Activated CD8-positive, alpha-beta memory T cell treated with anti-CD3 and anti-CD28 coated beads for 24 hours (primary cell): ENCODE measurements around the gene PPP2R5C.
A peak's percentile ranks its signal among the peaks of the same experiment; 100 is the strongest.

Source experiments
- DNase-seq: peaks from one replicate; pipeline ENCODE4 v3.0.0-alpha.2; 2020

The PPP2R5C gene

GRCh38 chr14:101926085-101926484 lies 164.6 kb downstream of the PPP2R5C start:
- no peak for DNase-seq

DNA sequence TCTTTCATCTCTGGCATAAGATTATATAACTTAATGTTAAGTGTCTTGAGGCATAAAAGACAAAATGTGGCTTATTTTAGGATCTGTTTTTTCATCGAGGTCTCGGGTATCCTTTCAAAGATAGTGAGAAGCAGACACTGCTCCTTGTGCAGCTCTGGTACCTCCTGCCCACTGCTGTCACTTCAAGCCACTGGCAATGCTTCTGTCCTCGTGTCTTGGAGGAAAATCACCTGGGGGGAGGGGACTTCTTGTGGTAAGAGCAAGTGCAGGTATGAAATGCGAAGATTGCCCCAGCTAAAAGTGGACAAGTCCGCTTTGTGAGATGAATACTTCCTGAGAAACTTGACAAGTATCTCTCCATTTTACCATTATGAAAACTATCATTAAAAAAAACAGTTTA lies 165.1 kb downstream of the PPP2R5C start:
- no peak for DNase-seq

- DNase-seq, result no peak
Measured at GRCh38 chr14:101927859-101928258, 166.3 kb downstream of the PPP2R5C start.

DNA sequence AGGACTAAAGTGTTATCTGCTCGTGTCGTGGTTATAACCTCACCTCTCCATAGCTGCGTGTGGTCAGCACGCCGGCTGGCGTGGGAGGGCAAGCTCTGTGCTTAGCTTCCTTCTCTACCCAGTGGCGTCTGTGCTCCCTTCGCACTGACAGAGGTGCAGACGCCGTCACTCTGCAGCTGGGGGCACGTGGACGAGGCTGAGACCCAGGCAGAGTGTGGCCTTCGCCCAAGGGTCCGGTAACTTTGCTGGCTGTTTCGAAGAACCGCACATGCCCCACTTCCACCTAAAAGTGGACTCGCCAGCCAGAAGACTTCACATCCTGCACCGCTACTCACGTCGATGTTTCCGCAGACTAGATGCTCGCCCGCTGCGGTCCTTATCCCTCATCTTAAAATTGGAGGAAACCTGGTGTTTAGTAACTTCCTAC lies 166.9 kb downstream of the PPP2R5C start:
- DNase-seq, result no peak

- no peak for DNase-seq
Measured at GRCh38 chr14:101929096-101929495, 167.6 kb downstream of the PPP2R5C start.

DNA sequence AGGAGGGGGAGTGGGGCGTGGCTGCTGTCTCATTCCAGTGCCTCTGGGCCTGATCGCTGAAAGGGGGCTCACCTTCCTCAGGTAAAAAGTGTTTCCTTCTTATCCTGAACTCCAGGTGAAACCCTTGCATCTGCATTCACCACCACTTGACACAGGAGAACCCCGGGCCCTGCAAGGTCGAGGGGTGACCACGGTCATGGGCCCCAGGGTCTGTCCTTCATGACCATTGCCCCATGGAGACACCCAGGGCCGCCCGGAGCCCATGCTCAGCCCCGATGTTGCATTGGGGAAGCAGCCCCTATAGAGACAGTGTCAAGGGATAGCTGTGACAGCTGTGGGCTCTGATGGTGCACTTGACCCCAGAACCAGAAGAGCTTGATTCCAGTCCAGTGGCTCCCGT lies 168.4 kb downstream of the PPP2R5C start:
- DNase-seq, result no peak

- DNase-seq, result no peak
Measured at GRCh38 chr14:101932673-101933072, 171.2 kb downstream of the PPP2R5C start.

DNA sequence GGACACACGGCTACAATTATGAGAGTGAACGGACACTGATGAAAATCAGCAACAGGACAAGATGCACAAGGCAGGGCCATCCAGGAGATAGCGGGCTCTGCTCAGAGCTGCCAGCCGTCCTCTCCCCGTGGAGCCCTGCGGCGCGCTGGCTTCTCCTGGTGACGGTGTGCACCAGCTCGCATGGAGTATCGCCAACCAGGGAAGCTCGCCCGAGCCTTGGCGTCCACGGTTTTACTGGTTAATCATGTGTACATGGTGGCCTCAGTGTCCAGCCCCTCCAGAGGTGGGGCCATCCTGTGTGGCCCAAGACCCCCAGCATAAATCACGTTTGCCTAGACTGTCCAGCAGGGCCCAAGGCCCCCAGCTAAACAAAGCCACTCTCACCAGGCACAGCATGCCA lies 171.7 kb downstream of the PPP2R5C start:
- no peak for DNase-seq

DNA sequence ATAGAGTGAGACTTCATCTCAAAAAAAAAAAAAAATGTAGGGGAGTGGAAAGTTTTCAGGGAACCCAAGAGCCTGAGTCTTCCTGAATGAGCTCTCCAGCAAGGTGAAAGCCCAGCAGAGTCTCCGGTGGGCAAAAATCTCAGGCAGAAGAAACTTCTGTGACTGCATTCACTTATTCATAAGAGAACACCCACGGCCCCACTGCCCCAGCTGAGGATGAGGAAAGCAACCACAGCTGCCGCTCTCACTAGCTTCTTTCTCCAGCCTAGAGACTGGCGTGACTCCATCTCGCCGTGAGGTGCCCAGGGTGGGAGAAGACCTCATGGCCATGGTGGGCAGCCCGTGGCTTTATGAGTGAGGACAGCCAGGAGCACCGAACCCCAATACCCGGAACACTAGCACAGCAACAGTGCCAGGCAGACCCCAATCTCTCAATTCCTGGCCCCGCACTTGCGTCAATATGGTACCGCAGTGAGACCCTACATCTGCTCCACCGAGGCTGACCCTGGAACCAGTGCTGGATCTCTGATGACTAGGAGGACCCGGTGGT lies 173.2 kb downstream of the PPP2R5C start:
- no peak for DNase-seq

- no peak for DNase-seq
Measured at GRCh38 chr14:101937926-101938767, 176.6 kb downstream of the PPP2R5C start.

GRCh38 chr14:101939646-101940170 lies 178.2 kb downstream of the PPP2R5C start:
- no peak for DNase-seq

- DNase-seq, result no peak
Measured at GRCh38 chr14:101944451-101944850, 182.9 kb downstream of the PPP2R5C start.

DNA sequence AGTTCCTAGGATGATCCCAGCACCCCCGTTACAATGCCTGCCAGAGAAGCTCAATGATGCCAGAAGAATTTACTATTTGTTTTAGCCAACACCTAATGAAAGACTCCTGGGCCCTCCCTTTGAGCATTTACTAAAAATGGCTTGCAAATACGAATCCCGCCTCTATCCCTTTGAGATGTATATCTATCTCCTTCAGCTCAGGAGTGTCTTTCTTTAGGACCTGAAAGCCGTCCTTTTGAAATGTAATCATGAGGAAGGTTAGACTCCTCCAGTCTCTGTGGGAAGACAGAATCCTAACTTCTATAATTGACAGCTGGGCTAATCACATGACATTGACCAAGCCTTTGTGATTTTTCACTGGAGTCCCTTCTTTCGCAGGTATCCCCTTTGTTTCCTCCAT lies 183.7 kb downstream of the PPP2R5C start:
- no peak for DNase-seq

DNA sequence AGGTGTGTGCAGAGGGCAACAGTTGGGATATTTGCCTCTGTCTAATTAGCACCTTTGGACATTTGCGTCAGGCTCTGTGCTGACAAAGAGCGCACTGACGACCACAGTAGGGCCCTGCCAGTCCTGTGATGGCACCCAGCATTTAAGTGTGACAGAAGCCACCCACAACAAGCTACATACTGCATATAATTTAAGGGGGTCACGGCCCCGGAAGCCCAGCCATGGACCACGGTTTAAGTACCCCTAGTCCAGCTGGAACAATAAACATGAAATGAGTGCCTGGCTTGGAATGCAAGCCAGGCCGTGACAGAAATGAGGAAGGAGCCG lies 186.0 kb downstream of the PPP2R5C start:
- DNase-seq, result no peak

DNA sequence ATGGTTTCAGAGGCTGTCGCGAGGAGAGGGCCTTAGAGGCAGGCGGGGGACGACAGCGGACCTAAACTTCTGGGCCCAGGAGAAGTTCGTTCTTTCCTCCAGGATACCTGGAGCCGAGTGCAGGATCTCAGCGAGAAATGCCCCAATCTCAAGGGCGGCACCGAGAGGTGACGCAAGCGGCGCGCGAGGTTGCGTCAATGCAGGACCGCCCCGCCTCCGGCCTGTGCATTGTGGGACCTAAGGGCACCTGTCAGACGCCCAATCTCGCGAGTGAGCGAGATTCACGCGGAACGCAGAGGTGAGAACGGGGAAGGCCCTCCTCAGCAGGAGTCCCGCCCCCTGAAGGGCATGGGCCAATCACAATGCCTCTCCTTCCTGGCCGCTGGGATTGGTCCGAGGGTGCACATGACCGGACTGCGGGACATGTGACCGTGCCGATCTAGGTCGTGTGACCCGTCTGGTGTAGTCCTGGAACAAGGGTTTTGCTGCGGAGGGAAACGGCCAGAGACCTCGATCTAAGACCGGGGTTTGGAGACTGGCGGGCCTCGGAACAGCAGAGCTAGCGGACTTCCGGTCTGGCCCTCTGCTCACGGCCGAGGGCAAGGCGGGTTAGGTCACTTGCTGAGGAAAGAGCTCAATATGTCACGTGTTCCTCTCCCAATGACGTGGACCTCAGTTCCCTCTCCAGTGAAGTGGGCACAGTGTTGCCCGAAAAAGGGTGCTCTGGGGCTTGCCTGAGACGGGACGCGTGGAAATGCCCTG lies 186.6 kb downstream of the PPP2R5C start:
- DNase-seq, result peak; percentile 99

DNA sequence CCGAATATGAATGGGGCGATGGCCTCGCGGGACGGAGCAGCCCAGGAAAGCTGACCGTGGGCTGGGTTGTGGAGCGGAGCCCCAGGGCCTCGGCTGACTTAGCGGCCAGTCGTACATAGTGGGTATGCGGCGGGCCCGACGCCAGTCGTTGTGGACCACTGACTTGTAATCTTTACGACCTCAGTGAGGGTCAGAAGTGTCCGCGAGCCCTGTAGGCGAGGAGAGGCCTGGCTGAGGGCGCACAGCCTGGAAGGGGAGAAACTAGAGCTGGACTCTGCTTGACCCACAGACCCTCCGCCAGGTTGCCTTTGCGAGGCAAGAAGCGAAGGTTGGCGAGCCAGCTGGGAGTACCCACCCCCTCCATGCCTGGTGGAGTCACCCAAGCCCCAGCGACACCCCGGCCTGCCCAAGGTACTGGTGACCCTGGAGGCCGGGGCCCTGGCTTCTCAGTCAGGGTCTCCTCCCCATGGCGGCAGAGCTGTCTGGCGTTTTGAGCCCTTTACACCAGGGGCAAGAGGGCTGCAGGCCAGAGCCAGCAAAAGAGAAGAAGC lies 187.2 kb downstream of the PPP2R5C start:
- no peak for DNase-seq

DNA sequence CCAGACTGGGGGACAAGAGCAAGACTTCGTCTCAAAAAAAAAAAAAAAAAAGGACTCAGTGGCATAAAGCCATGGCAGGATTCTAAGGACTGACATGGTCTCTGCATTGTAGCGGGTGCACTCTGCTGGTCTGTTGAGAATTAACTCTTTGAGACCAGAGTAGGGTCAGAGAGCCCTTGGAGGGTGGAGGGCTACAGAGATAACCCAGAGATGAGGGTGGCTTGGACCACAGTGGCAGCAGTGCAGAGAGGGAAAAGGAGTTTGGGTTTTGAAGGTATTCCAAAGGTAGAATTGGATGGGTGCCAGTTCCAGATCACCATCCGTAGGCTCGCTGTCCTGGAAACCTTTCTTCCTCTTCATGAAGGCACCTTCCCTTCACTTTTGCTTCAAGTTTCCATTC lies 188.6 kb downstream of the PPP2R5C start:
- no peak for DNase-seq

DNA sequence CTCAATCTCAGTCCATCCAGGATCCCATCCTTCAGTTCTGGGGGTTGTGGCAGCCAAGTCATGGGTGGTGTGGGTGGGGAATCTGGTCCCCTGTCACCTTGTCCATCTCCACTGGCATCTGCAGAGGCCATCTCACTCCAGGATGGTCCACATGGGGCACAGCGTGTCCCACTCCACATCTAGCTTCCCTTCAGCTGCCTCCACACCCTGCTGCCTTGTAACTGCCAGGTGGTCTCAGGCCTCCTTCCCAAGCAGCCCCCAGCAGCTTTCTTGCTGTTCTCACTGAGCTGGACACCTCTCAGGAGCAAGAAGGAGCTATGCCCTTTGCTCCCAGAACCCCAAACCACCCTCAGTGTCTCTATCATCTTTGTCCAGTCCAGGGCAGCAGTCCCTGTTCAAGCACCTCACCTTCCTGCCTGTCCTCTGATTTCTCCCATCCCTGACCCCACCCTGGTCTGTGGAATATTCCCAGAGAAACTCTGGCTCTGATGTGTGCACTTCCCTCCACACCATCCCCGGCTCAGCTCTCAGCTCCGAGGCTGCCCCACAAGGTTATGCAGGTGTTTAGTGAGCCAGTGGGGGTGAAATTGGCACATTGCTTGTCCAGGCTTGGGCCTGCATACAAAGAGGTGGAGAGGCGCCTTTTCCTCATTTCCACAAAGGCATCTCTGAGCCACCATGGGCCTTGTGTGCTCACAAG lies 189.2 kb downstream of the PPP2R5C start:
- DNase-seq, result no peak

- no peak for DNase-seq
Measured at GRCh38 chr14:101953151-101953550, 191.6 kb downstream of the PPP2R5C start.

- no peak for DNase-seq
Measured at GRCh38 chr14:101954501-101954900, 193.0 kb downstream of the PPP2R5C start.

- no peak for DNase-seq
Measured at GRCh38 chr14:101955695-101956161, 194.2 kb downstream of the PPP2R5C start.

GRCh38 chr14:101956179-101956885 lies 194.8 kb downstream of the PPP2R5C start:
- no peak for DNase-seq
